ENCODE measurements around the gene TMEM183A. TPM values are rescaled to one million over a fixed set of nuclear protein-coding genes. Genes with fewer than 3 reads are reported as not detected.

The TMEM183A gene
- total RNA-seq, 6 experiments from 2014 or later: 21.4 to 38.1 (median 31.0) TPM

DNA sequence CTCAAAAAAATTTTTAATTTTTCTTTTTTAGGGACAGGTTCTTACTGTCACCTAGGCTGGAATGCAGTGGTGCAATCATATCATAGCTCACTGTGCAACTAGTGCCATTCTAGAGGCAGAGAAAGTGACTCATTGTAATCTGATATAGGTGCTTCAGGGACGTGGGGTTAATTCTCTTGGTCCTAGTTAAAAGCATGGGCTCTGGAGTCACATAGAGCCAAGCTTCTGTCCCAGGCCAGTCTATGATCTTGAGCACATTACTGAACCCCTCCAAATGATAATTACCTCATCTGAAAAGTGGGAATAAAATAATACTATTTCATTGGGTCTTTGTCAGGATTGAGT, 47.9 kb upstream of the TMEM183A start:
- intact Hi-C loops (cut with DNase I): no loop called here
- peaks cover 0 to 25% (median 0%) of the 10 kb centered on the region in 4 donors for H3K36me3 ChIP-seq
- DNase-seq: no peak
- H3K27ac ChIP-seq: no peak overlapping the region
- H3K4me1 ChIP-seq: peaks cover 0 to 22% (median 7%) of the 10 kb centered on the region in 4 donors
- no peak overlapping the region for H3K4me3 ChIP-seq
- TF ChIP-seq POLR2A (IDR thresholded peaks at IDR 0.05): no peak
- TF ChIP-seq, protein P1, sequence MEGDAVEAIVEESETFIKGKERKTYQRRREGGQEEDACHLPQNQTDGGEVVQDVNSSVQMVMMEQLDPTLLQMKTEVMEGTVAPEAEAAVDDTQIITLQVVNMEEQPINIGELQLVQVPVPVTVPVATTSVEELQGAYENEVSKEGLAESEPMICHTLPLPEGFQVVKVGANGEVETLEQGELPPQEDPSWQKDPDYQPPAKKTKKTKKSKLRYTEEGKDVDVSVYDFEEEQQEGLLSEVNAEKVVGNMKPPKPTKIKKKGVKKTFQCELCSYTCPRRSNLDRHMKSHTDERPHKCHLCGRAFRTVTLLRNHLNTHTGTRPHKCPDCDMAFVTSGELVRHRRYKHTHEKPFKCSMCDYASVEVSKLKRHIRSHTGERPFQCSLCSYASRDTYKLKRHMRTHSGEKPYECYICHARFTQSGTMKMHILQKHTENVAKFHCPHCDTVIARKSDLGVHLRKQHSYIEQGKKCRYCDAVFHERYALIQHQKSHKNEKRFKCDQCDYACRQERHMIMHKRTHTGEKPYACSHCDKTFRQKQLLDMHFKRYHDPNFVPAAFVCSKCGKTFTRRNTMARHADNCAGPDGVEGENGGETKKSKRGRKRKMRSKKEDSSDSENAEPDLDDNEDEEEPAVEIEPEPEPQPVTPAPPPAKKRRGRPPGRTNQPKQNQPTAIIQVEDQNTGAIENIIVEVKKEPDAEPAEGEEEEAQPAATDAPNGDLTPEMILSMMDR (IDR thresholded peaks at IDR 0.05): no peak
- H3K27me3 ChIP-seq: no peaks in the 10 kb centered on the region
- no peaks in the 10 kb centered on the region for H3K9me3 ChIP-seq
- peak in 1 of 4 donors; percentile 8 for ATAC-seq
- WGBS (ENCODE audit: insufficient coverage, low coverage, low lambda C conversion rate, missing lambda C conversion rate): 80% methylated on average over 1 of the region's 1 CpG

DNA sequence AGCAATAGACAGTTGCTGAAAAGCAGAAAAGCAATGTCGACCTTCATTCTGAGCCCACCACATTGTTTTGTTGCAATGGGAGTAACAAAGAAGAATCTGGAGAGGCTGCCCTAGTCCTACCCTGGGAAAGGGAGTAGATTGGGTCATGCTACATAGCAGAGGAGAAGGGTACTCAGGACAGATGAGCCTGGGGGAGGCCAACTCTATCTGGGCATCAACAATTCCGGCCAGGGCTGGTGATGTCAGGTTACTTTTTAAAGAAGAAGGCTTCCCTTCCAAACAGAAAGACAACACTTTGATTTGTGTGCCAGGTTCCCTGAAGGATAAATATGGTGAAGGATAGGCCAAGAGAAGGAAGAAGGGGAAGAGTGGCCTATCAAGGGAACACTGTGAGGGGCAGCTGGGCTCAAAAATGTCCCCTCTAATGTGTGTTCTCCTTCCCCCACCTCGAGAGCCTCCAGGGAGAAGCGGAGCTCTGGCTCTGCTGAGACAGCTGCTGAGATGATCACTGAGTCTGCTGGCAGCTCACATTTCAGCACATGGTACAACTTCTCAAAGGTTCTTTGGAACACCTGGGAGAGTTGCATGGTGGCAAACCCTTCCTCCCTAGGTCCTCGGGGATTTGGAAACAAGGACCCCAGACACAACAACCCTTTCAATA, 45.8 kb upstream of the TMEM183A start:
- Histone ChIP-seq H3K36me3 (peaks cover 0 to 25% (median 0%) of the 10 kb centered on the region in 4 donors), H3K4me1 (peaks cover 0 to 18% (median 6%) of the 10 kb centered on the region in 4 donors), H3K9me3 (no peaks in the 10 kb centered on the region), H3K27ac (no peak overlapping the region), H3K4me3 (no peak overlapping the region), H3K27me3 (no peaks in the 10 kb centered on the region)
- intact Hi-C loops (cut with DNase I): no loop called here
- 94% methylated on average over 3 of the region's 5 CpGs for WGBS (ENCODE audit: insufficient coverage, low coverage, low lambda C conversion rate, missing lambda C conversion rate)
- TF ChIP-seq POLR2A (IDR thresholded peaks at IDR 0.05): no peak
- TF ChIP-seq, protein P1 (IDR thresholded peaks at IDR 0.05): no peak
- no peak for DNase-seq
- no peak for ATAC-seq

DNA sequence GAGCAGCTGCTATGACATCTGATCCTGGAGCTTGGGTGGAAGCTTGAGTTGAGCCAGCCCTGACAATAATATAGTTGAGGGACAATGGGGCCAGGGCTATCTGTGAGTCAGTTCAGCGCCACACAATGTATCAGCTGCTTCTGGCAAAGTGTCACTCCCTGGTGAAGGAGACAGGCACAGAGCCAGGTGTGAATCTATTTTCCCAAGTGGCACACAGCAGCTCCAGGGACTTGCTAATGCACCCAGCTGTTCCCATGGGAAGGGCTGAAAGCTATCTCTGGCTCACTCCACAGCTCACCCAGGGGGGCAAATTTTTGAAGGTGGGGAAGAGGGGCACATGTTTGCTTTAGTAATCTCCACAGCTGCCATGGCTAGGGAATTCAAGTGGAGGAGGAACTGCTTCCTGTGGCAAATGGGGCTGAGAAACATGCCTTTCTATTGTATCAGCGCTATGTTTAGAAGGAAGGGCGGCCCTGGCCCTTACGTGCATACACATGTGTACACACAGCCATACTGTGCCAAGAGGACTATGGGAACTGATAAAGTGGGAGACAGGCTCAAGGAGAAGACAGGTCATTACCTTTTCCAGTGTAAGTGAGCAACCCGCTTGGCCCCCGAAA, 42.3 kb upstream of the TMEM183A start:
- TF ChIP-seq POLR2A (IDR thresholded peaks at IDR 0.05): no peak
- TF ChIP-seq, protein P1 (IDR thresholded peaks at IDR 0.05): no peak
- no peak for DNase-seq
- no CpG with 5 or more reads among the region's 6 CpGs for WGBS (ENCODE audit: insufficient coverage, low coverage, low lambda C conversion rate, missing lambda C conversion rate)
- Histone ChIP-seq H3K4me1 (peaks cover 0 to 18% (median 6%) of the 10 kb centered on the region in 4 donors), H3K36me3 (peaks cover 0 to 25% (median 0%) of the 10 kb centered on the region in 4 donors), H3K9me3 (no peaks in the 10 kb centered on the region), H3K4me3 (no peak overlapping the region), H3K27ac (no peak overlapping the region), H3K27me3 (no peaks in the 10 kb centered on the region)
- ATAC-seq: no peak
- intact Hi-C loops (cut with DNase I): no loop called here

DNA sequence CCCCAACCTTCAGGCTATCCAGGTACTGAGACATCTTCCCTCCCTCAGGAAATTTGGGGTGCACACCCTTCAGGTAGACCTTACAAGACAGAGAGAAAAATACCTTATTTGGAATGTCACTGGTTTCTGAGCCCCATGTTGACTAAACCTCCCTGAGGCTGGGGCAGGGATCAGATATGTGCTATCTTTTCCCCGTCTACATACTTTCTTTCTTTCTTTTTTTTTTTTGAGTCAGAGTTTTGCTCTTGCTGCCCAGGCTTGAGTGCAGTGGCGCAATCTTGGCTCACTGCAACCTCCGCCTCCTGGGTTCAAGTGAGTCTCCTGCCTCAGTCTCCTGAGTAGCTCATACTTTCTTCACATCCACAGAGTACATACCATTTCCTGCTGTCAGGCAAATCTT, 41.8 kb upstream of the TMEM183A start:
- Histone ChIP-seq H3K4me1 (peaks cover 0 to 18% (median 6%) of the 10 kb centered on the region in 4 donors), H3K36me3 (peaks cover 0 to 25% (median 0%) of the 10 kb centered on the region in 4 donors), H3K27me3 (no peaks in the 10 kb centered on the region), H3K27ac (no peak overlapping the region), H3K4me3 (no peak overlapping the region), H3K9me3 (no peaks in the 10 kb centered on the region)
- DNase-seq (no peak), ATAC-seq (no peak)
- intact Hi-C loops (cut with DNase I): no loop called here
- no peak for TF ChIP-seq POLR2A (IDR thresholded peaks at IDR 0.05)
- TF ChIP-seq, protein P1 (IDR thresholded peaks at IDR 0.05): no peak
- 67% methylated on average over 1 of the region's 3 CpGs for WGBS (ENCODE audit: insufficient coverage, low coverage, low lambda C conversion rate, missing lambda C conversion rate)
